Fibroblast of lung (primary cell): ENCODE measurements around the gene FAF2. TPM values are rescaled to one million over a fixed set of nuclear protein-coding genes. Genes with fewer than 3 reads are reported as not detected.
"Not testable (repeated sequence)": the region's sequence is repeated elsewhere in the genome, so short reads cannot be mapped to it uniquely, and the experiment has no call there.

ENCODE experiments used
- DNase-seq, 2 donors: peaks; one replicate each; pipeline versions ENCODE4 v3.0.0 to v3.0.0-alpha.2; 2010; ENCODE audit warnings: low read depth in 2 of 2
- H2AFZ ChIP-seq: 2 replicates; pipeline ENCODE4 v1.5.1; 2012; ENCODE audit warnings: low read length, control low read depth, inconsistent platforms
- H3K27ac ChIP-seq: 2 replicates; pipeline ENCODE4 v1.5.1; 2011; ENCODE audit warnings: low read length, control low read depth; ENCODE audit not compliant: insufficient read depth
- H3K27me3 ChIP-seq: 2 replicates; pipeline ENCODE4 v1.5.1; 2011; ENCODE audit warnings: mild to moderate bottlenecking, low read length; ENCODE audit not compliant: control insufficient read depth, insufficient read depth
- H3K36me3 ChIP-seq: 2 replicates; pipeline ENCODE4 v1.5.1; 2011; ENCODE audit warnings: low read length; ENCODE audit not compliant: control insufficient read depth, insufficient read depth
- H3K4me1 ChIP-seq: 2 replicates; pipeline ENCODE4 v1.5.1; 2011; ENCODE audit warnings: low read length; ENCODE audit not compliant: control insufficient read depth, insufficient read depth; ENCODE audit errors: extremely low read depth
- H3K4me2 ChIP-seq: 2 replicates; pipeline ENCODE4 v1.5.1; 2011; ENCODE audit warnings: low read length, control low read depth; ENCODE audit not compliant: insufficient read depth; ENCODE audit errors: extremely low read depth
- H3K4me3 ChIP-seq, 4 experiments: fragments of 200-600 bp in 1 of 4; sonication (generic) in 1 of 4; replicated peaks in 1 of 4; 2 replicates each; pipeline ENCODE4 v1.5.1; 2011 to 2016; ENCODE audit warnings: low read length in 4 of 4, low read depth in 3 of 4, mild to moderate bottlenecking in 3 of 4, control low read depth in 2 of 4, inconsistent platforms in 1 of 4, mixed read lengths in 1 of 4; ENCODE audit not compliant: insufficient read depth in 1 of 4; ENCODE audit errors: control extremely low read depth in 1 of 4
- H3K79me2 ChIP-seq: 2 replicates; pipeline ENCODE4 v1.5.1; 2012; ENCODE audit warnings: mild to moderate bottlenecking, low read length, inconsistent platforms; ENCODE audit not compliant: control insufficient read depth, insufficient read depth
- H3K9ac ChIP-seq: 2 replicates; pipeline ENCODE4 v1.5.1; 2011; ENCODE audit warnings: mild to moderate bottlenecking, low read length, control low read depth; ENCODE audit not compliant: insufficient read depth
- H3K9me3 ChIP-seq: 2 replicates; pipeline ENCODE4 v1.5.1; 2012; ENCODE audit warnings: low read depth, low read length; ENCODE audit not compliant: control insufficient read depth, insufficient read depth
- H4K20me1 ChIP-seq: 2 replicates; pipeline ENCODE4 v1.5.1; 2011; ENCODE audit warnings: low read length; ENCODE audit not compliant: control insufficient read depth, insufficient read depth; ENCODE audit errors: extremely low read depth
- CTCF ChIP-seq, 2 donors: IDR thresholded peaks in 1 of 2; conservative IDR thresholded peaks in 1 of 2; 1 replicate in 1 of 2; 2 replicates in 1 of 2; pipeline ENCODE4 v1.5.1; 2011 to 2012; ENCODE audit warnings: low read length in 2 of 2, control low read depth in 1 of 2, inconsistent platforms in 1 of 2, low read depth in 1 of 2, mild to moderate bottlenecking in 1 of 2
- EZH2 ChIP-seq: IDR thresholded peaks from 2 replicates; pipeline ENCODE4 v1.5.1; 2012; ENCODE audit warnings: low read length, control low read depth, mild to moderate bottlenecking; ENCODE audit errors: missing control alignments
- polyA plus RNA-seq, 2 donors: library from polyadenylated mRNA; depleted of rRNA in 1 of 2; stranded (reverse) in 1 of 2; unstranded in 1 of 2; fragments of >200 nt; gene quantifications; 2 replicates each; pipeline ENCODE4 v1.2.1, GENCODE V29; 2011 to 2012; ENCODE audit warnings: missing spikeins in 1 of 2
- total RNA-seq: library from RNA; depleted of rRNA; stranded (reverse); fragments of >200 nt; gene quantifications from 2 replicates; pipeline ENCODE4 v1.2.1, GENCODE V29; 2014

FAF2 gene
- total and polyA plus RNA-seq, 2 donors (not counting 1 experiment from before 2014, with no cell fraction given) = 38.5 to 55.5 TPM

GRCh38 chr5:176481711-176482110, 33.5 kb downstream of the FAF2 start:
- Histone ChIP-seq H3K9me3 (no peaks in the 10 kb centered on the region), H4K20me1 (peaks cover 3% of the 10 kb centered on the region), H3K79me2 (peaks cover 15% of the 10 kb centered on the region), H2AFZ (no peak overlapping the region), H3K4me2 (no peak overlapping the region), H3K4me1 (no peaks in the 10 kb centered on the region), H3K27me3 (no peaks in the 10 kb centered on the region), H3K36me3 (peaks cover 8% of the 10 kb centered on the region), H3K4me3 (no peak overlapping the region), H3K9ac (no peak overlapping the region), H3K27ac (no peak overlapping the region)
- DNase-seq = no peak
- TF ChIP-seq CTCF (conservative IDR thresholded peaks at IDR 0.05 in 1 of 2, IDR thresholded peaks at IDR 0.05 in 1 of 2; ENCODE audit: low read depth in 1 of 2, low read length in 2 of 2) (no peak), EZH2 (no peak)

GRCh38 chr5:176485176-176485575, 37.0 kb downstream of the FAF2 start:
- H3K27me3 ChIP-seq = no peaks in the 10 kb centered on the region
- no peak overlapping the region for H2AFZ ChIP-seq
- no peak overlapping the region for H3K4me3 ChIP-seq
- no peak for TF ChIP-seq EZH2
- no peak for TF ChIP-seq CTCF (conservative IDR thresholded peaks at IDR 0.05 in 1 of 2, IDR thresholded peaks at IDR 0.05 in 1 of 2; ENCODE audit: low read depth in 1 of 2, low read length in 2 of 2)
- H3K4me2 ChIP-seq = no peak overlapping the region
- peaks cover 5% of the 10 kb centered on the region for H3K79me2 ChIP-seq
- H4K20me1 ChIP-seq = no peaks in the 10 kb centered on the region
- no peak for DNase-seq
- H3K27ac ChIP-seq = no peak overlapping the region
- H3K9ac ChIP-seq = no peak overlapping the region
- H3K9me3 ChIP-seq = no peaks in the 10 kb centered on the region
- H3K4me1 ChIP-seq = no peaks in the 10 kb centered on the region
- peaks cover 11% of the 10 kb centered on the region for H3K36me3 ChIP-seq

GRCh38 chr5:176486189-176486757, 38.1 kb downstream of the FAF2 start:
- peaks cover 5% of the 10 kb centered on the region for H3K79me2 ChIP-seq
- H3K27ac ChIP-seq = no peak overlapping the region
- H3K36me3 ChIP-seq = peaks cover 8% of the 10 kb centered on the region
- H3K4me3 ChIP-seq = no peak overlapping the region
- TF ChIP-seq EZH2 = no peak
- TF ChIP-seq CTCF (conservative IDR thresholded peaks at IDR 0.05 in 1 of 2, IDR thresholded peaks at IDR 0.05 in 1 of 2; ENCODE audit: low read depth in 1 of 2, low read length in 2 of 2) = no peak
- H2AFZ ChIP-seq = no peak overlapping the region
- no peaks in the 10 kb centered on the region for H3K9me3 ChIP-seq
- H3K4me1 ChIP-seq = no peaks in the 10 kb centered on the region
- no peaks in the 10 kb centered on the region for H3K27me3 ChIP-seq
- H4K20me1 ChIP-seq = no peaks in the 10 kb centered on the region
- DNase-seq = no peak
- no peak overlapping the region for H3K4me2 ChIP-seq
- H3K9ac ChIP-seq = no peak overlapping the region

- not testable (repeated sequence) for H3K9ac ChIP-seq, DNase-seq, H3K9me3 ChIP-seq, H3K79me2 ChIP-seq, H3K4me2 ChIP-seq, H2AFZ ChIP-seq, H3K27ac ChIP-seq, H4K20me1 ChIP-seq, H3K27me3 ChIP-seq, H3K4me1 ChIP-seq, H3K4me3 ChIP-seq
- peaks cover 11% of the 10 kb centered on the region for H3K36me3 ChIP-seq
These were observed 39.0 kb downstream of the FAF2 start for GRCh38 chr5:176487160-176487559.
